Activated CD8-positive, alpha-beta memory T cell treated with anti-CD3 and anti-CD28 coated beads for 36 hours (primary cell): ENCODE measurements around the gene SCGB1A1. TPM values are rescaled to one million over a fixed set of nuclear protein-coding genes. Genes with fewer than 3 reads are reported as not detected.

ENCODE experiments used
- CTCF ChIA-PET: fragments of 350-600 bp; sonication (Branson Sonifier 250); formaldehyde crosslinking; loops from one replicate; lab custom pipeline; 2021; ENCODE audit warnings: antibody characterized with exemption; lab: Charles Lee
- POLR2A ChIA-PET: fragments of 350-600 bp; sonication (Branson Sonifier 250); formaldehyde crosslinking; loops from one replicate; lab custom pipeline; 2021; ENCODE audit warnings: antibody characterized with exemption; lab: Charles Lee
- total RNA-seq, 2 experiments: library from RNA; stranded (reverse); gene quantifications; one replicate each; pipeline ENCODE4 v1.2.3, GENCODE V29; 2021

Gene SCGB1A1
- total RNA-seq, 2 experiments from 2014 or later, result not detected

DNA sequence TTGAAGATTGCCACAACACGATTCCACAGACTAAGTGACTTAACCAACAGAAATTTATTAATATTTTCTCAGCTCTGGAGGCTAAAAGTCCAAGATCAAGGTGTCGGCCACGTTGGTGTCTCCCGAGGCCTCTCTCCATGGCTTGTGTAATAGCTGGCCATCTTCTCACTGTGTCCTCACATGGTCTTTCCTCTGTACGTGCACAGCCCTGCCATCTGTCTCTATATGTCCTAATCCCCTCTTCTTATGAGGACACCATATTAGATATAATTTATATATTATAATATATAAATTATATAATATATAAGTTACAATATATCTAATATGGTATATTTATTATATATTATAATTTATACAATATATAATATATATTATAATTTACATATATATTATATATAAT lies 25.1 kb upstream of the SCGB1A1 start:
- POLR2A ChIA-PET, result no interaction called here
- CTCF ChIA-PET, result interaction anchor here (2.2 kb wide), 1 partner anchor 12 kb away, joined by 5 read pairs; no protein-coding TSS in a partner anchor

DNA sequence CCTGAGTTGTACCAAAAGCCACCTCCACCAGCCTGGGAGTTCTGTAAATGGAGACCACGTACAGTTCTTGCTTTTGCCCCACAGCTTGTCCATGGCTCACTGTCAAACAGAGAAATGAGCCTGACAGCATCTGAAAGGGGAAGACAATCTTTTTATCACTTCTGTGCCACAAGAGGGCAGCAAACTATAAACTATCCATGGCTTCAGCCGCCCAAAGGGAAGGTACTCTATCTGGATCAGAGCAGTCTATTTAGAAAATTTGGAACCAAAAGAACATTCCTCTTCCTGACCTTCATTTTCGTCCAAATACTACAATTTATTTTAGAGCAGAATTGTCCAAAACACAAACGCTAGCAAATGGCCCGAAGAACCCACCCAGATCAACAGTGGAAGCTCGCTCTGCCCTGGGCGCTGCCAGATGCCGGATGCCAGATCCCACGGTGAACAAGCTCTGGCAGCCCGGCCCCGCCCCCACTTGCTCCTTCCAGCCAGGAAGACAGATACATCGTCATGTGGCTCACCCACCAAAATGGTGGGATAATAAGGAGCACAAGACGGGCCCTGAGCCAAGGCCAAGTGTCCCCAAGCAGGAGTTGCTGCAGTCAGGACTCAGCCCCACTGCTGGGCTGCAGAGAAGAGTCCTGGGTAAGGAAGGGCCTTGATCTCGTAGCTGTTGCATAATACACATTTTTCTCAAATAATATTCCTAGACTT lies 23.9 kb upstream of the SCGB1A1 start:
- ChIA-PET CTCF (interaction anchor here (0.7 to 2.2 kb wide), 8 partner anchors 13 to 299 kb away, joined by 4 to 11 read pairs (median 4); no protein-coding TSS in a partner anchor), POLR2A (interaction anchor here (0.5 to 0.6 kb wide), 2 partner anchors 308 to 356 kb away, joined by 4 to 5 read pairs; no protein-coding TSS in a partner anchor)

GRCh38 chr11:62395885-62396551 lies 22.8 kb upstream of the SCGB1A1 start:
- ChIA-PET CTCF (interaction anchor here (1.1 to 2.2 kb wide), 6 partner anchors 10 to 163 kb away, joined by 3 to 11 read pairs (median 5); no protein-coding TSS in a partner anchor), POLR2A (no interaction called here)

GRCh38 chr11:62398011-62398994 lies 20.5 kb upstream of the SCGB1A1 start:
- CTCF ChIA-PET, result interaction anchor here (1.0 to 1.1 kb wide), 2 partner anchors 145 to 270 kb away, joined by 3 to 5 read pairs; no protein-coding TSS in a partner anchor
- POLR2A ChIA-PET, result no interaction called here

DNA sequence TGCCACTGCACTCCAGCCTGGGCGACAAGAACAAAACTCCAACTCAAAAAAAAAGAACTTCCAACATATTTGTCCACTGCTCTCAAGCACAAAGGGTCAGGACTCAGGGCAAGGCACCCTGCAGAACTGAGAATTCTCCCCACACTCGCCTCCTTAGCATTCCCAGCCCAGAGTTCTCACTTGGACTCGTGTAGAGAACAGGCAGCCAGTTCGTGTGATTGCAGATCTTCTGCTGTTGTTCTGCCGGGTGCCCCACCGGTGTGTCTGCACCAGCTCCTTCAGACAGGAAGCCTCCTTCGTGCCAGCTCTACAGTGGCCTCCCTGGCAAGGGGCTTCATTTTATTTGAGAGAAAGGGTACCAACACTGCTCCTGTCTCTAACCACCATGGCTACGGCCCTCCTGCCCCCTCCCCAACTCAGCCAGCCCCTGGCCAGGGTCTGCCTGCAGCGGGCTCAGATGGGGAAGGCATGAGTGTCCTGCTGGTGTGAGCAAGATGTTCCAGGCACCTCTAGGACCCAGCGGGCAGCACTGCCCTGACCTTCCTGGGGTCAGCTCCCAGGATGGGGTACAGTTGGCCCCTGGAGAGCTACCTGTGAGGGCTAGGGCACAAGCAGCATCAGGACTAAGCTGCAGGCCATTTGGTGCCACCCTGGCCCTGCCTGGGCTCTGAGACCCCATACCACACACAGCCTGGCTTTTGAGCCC lies 19.5 kb upstream of the SCGB1A1 start:
- POLR2A ChIA-PET, result no interaction called here

GRCh38 chr11:62399878-62400266 lies 19.0 kb upstream of the SCGB1A1 start:
- POLR2A ChIA-PET, result no interaction called here
- CTCF ChIA-PET, result interaction anchor here (1.0 to 2.4 kb wide), 2 partner anchors 25 to 268 kb away, joined by 5 to 12 read pairs; no protein-coding TSS in a partner anchor

More for the DNA sequence above, 19.5 kb upstream of the SCGB1A1 start:
- CTCF ChIA-PET, result interaction anchor here (1.0 to 1.1 kb wide), 2 partner anchors 144 to 269 kb away, joined by 3 to 5 read pairs; no protein-coding TSS in a partner anchor

DNA sequence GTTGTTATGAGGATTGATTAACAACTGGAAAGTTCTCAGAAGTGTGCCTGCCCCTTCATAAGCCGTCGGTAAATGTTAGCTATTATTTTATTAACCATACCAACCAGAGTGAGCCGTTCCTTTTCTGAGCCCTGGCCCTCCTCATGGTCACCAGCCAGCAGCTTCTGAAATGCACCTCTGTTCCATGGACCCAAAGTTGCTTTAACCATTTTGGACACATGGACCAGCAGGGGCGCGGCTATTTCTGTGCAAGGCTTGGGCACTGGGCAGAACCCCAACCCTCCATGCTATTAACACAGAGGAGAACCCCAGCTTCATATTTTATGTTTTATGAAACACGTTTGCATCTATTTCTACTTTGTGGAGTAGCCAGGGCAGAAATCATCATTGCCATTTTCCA lies 18.6 kb upstream of the SCGB1A1 start:
- CTCF ChIA-PET, result interaction anchor here (2.4 kb wide), 1 partner anchor 24 kb away, joined by 12 read pairs; no protein-coding TSS in a partner anchor
- POLR2A ChIA-PET, result no interaction called here

DNA sequence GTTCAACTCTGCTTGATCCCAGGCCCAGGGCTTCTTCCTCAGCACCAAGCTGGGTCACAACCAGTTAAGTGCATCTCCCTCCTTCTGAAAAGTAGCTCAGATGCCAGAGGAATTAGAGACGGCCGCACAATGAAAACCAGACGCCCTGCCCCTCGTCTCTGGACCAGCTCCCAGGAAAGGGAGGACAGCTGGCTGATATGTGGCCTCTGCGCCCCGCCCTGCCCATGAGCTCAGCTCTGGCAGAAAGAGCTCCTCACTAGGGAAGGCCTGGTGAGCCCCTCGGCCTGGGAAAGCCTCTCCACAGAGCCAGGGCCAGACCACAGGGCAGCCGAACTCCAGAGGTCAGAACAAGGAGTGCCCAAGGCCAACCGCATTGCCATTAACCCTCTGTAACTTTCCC lies 18.1 kb upstream of the SCGB1A1 start:
- ChIA-PET POLR2A (no interaction called here), CTCF (interaction anchor here (1.5 to 2.4 kb wide), 2 partner anchors 24 to 146 kb away, joined by 3 to 12 read pairs; partner anchors contain the start of gene AHNAK)

GRCh38 chr11:62401356-62401755 lies 17.5 kb upstream of the SCGB1A1 start:
- CTCF ChIA-PET, result interaction anchor here (1.2 to 2.4 kb wide), 4 partner anchors 23 to 190 kb away, joined by 3 to 12 read pairs (median 5); partner anchors contain the start of genes AHNAK and TUT1
- POLR2A ChIA-PET, result interaction anchor here (1.4 kb wide), 1 partner anchor 143 kb away, joined by 4 read pairs; no protein-coding TSS in a partner anchor

GRCh38 chr11:62401811-62402210 lies 17.0 kb upstream of the SCGB1A1 start:
- ChIA-PET CTCF (interaction anchor here (0.5 to 2.4 kb wide), 8 partner anchors 9 to 272 kb away, joined by 3 to 12 read pairs (median 3); partner anchors contain the start of genes AHNAK and TUT1), POLR2A (interaction anchor here (0.5 to 1.4 kb wide), 3 partner anchors 42 to 143 kb away, joined by 3 to 4 read pairs (median 3); no protein-coding TSS in a partner anchor)

DNA sequence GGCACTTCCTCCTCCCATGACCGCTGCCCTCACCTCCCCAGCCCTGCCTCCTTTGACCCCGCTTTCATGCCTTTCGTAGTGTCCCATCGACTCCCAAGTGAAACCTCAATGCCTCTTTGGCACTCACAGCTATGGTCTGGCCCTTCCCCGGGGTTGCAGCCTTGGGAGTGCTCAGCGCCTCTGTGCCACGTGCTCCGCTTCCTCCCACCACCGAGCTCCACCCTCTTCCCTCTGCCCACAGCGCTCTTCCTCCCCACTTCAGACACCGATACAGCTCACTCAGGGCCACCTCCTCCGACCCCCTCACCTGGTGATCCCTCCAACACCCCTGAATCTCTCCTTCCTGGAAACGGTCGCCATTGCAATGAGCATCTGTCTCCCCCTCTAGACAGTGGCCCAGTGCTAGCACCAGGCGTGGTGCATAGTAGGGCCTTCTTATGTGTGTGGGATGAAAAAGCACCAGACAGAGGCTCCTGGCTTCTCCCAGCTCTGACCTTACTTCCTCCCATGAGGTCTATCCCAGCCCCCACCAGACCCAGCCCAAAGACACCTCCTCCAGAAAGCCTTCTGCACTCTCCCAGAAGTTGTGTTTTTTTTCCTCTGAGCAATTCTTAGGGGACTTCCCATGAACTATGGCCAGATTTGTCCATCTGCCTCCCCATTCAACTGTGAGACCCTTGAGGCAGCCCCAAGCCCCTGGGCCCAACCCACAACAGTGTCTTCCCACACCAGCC lies 16.4 kb upstream of the SCGB1A1 start:
- POLR2A ChIA-PET, result interaction anchor here (0.5 to 1.4 kb wide), 4 partner anchors 41 to 433 kb away, joined by 3 to 6 read pairs (median 4); no protein-coding TSS in a partner anchor

GRCh38 chr11:62402960-62403730 lies 15.7 kb upstream of the SCGB1A1 start:
- CTCF ChIA-PET, result interaction anchor here (1.0 to 1.3 kb wide), 3 partner anchors 21 to 270 kb away, joined by 3 to 4 read pairs (median 3); no protein-coding TSS in a partner anchor
- POLR2A ChIA-PET, result interaction anchor here (0.5 to 1.4 kb wide), 2 partner anchors 142 to 434 kb away, joined by 4 to 6 read pairs; no protein-coding TSS in a partner anchor

More for the DNA sequence above, 16.4 kb upstream of the SCGB1A1 start:
- CTCF ChIA-PET, result interaction anchor here (0.5 to 2.4 kb wide), 10 partner anchors 10 to 271 kb away, joined by 3 to 12 read pairs (median 3); partner anchors contain the start of genes AHNAK and TUT1

- CTCF ChIA-PET, result no interaction called here
- POLR2A ChIA-PET, result no interaction called here
Measured at GRCh38 chr11:62404435-62404834, 14.4 kb upstream of the SCGB1A1 start.

DNA sequence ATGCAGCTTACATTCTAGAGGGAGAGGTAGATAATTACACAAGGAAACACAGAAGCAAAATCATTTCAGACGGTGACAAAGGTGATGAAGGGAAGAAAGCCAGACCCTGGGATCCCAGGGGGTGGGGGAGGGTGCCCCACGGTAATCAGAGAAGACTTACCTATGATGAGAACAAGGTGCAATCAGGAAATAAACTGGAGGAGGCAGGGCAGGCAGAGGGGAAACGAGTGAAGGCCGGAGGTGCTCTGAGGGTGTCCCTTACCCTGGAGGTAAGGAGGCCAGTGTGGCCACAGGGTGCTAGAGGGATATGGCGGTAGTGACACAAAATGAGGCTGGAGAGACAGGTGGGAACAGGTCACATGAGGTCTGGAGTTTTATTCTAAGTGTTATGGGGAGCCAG lies 13.9 kb upstream of the SCGB1A1 start:
- CTCF ChIA-PET, result no interaction called here
- POLR2A ChIA-PET, result no interaction called here

DNA sequence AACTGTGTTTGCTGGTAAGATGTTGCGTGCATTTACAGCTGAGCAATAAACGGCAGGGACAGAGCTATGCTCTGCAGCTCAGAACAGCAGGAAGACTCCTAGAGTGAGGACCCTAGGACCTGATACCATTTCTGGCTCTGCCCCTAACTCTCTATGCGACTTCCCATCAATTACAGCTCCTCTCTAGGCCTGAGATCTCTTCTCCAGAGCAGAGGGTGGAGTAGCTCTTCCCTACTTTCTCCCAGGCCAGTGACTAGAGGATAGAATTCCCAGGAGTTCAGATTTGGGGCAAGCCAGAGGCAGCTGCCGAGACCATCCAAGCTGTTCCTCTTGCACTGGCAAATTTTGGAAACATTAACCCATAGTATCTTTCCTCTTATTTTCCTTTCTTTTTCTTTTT lies 12.8 kb upstream of the SCGB1A1 start:
- POLR2A ChIA-PET, result interaction anchor here (0.6 kb wide), 1 partner anchor 292 kb away, joined by 5 read pairs; no protein-coding TSS in a partner anchor

DNA sequence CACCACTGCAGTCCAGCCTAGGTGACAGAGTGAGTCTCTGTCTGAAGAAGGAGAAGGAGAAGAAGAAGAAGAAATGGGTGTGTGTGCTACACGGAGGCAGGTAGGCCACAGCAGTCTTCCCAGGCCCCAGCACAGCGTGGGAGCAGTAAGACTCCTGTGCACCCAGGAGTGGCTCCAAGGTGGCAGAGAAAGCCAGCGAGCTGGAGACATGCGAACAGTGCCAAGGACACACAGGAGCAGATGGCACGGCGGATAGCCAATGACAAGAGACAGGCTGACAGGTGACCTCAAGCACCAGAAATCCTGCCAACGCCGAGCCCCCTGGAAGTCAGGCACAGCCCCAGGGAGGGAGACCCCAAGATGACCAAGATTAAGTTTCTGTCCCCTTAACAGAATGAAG lies 9.0 kb upstream of the SCGB1A1 start:
- ChIA-PET CTCF (no interaction called here), POLR2A (no interaction called here)

More for the DNA sequence above, 12.8 kb upstream of the SCGB1A1 start:
- CTCF ChIA-PET, result interaction anchor here (0.7 kb wide), 1 partner anchor 10 kb away, joined by 3 read pairs; no protein-coding TSS in a partner anchor
